ENCODE results near the gene SRY. TPM values are rescaled to one million over a fixed set of nuclear protein-coding genes. Genes with fewer than 3 reads are reported as not detected.

Gene SRY
- total RNA-seq, result not detected in 2 replicates

DNA sequence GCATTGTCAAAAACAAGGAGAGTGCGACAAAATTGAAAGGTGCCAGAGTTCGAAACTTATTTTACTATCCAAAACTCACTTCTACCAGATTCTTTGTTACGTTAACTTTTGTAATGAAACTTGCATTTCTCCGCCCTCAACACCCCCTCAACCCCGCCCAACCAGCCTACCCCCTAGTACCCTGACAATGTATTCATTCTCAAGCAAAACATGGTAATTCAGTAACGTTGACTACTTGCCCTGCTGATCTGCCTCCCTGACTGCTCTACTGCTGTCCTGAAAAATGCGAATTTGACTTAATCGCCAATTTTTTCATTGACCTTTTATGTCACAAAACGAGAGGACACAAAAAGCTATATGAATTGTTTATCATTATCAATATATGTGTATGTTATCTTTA is at the start of gene SRY:
TSS of gene SRY (minus strand) at position 83 of the 400 bp plus-strand sequence. CDS start at position 4, 79 bp downstream.

Other genes with a start within 250 kb of the SRY start
- gene RPS4Y1, start 53.9 kb upstream of the SRY start, total RNA-seq, result 1.4 TPM in 1 of 2 replicates, not detected in the other
- not detected in 2 replicates for gene ZFY, start 147.7 kb upstream of the SRY start, total RNA-seq